Stimulated activated CD4-positive, alpha-beta T cell treated with anti-CD3 and anti-CD28 coated beads, Interleukin-4, amount 100 ng/mL, for 1 hour (primary cell): ENCODE results near the gene B3GNT2.
"Not testable (repeated sequence)": the region's sequence is repeated elsewhere in the genome, so short reads cannot be mapped to it uniquely, and the experiment has no call there.

Experiments used
- DNase-seq: peaks from one replicate; pipeline ENCODE4 v3.0.0-alpha.2; 2020

The B3GNT2 gene

GRCh38 chr2:62195421-62196277 lies at the start of gene B3GNT2:
B3GNT2 (plus strand) TSS chr2:62196115; CDS start chr2:62222221, 26,106 bp downstream.
- DNase-seq, result peak; percentile 85

- peak; percentile 5 for DNase-seq
These were observed 49.1 kb upstream of the B3GNT2 start for GRCh38 chr2:62146790-62147189.

- no peak for DNase-seq
These were observed 48.2 kb upstream of the B3GNT2 start for GRCh38 chr2:62147610-62148301.

GRCh38 chr2:62149708-62150107 lies 46.2 kb upstream of the B3GNT2 start:
- no peak for DNase-seq

GRCh38 chr2:62150597-62151305 lies 45.2 kb upstream of the B3GNT2 start:
- no peak for DNase-seq

- DNase-seq, result no peak
These were observed 44.6 kb upstream of the B3GNT2 start for GRCh38 chr2:62151306-62151638.

GRCh38 chr2:62152000-62152399 lies 43.9 kb upstream of the B3GNT2 start:
- DNase-seq, result no peak

- no peak for DNase-seq
These were observed 38.9 kb upstream of the B3GNT2 start for GRCh38 chr2:62156861-62157496.

GRCh38 chr2:62158444-62159121 lies 37.3 kb upstream of the B3GNT2 start:
- DNase-seq, result no peak

GRCh38 chr2:62160691-62161090 lies 35.2 kb upstream of the B3GNT2 start:
- not testable (repeated sequence) for DNase-seq

- no peak for DNase-seq
These were observed 32.6 kb upstream of the B3GNT2 start for GRCh38 chr2:62163106-62163831.

GRCh38 chr2:62163834-62164233 lies 32.1 kb upstream of the B3GNT2 start:
- no peak for DNase-seq

GRCh38 chr2:62175728-62176127 lies 20.2 kb upstream of the B3GNT2 start:
- no peak for DNase-seq

- DNase-seq, result no peak
These were observed 19.1 kb upstream of the B3GNT2 start for GRCh38 chr2:62176801-62177200.

- DNase-seq, result no peak
These were observed 18.4 kb upstream of the B3GNT2 start for GRCh38 chr2:62177392-62178049.

GRCh38 chr2:62178741-62179271 lies 17.1 kb upstream of the B3GNT2 start:
- no peak for DNase-seq

- no peak for DNase-seq
These were observed 14.9 kb upstream of the B3GNT2 start for GRCh38 chr2:62180975-62181374.

- DNase-seq, result no peak
These were observed 14.1 kb upstream of the B3GNT2 start for GRCh38 chr2:62181843-62182242.

- DNase-seq, result no peak
These were observed 11.2 kb upstream of the B3GNT2 start for GRCh38 chr2:62184512-62185230.

- no peak for DNase-seq
These were observed 10.3 kb upstream of the B3GNT2 start for GRCh38 chr2:62185475-62186155.
